MM.1S (cell line): ENCODE measurements around the gene VWA7.

ENCODE experiments used
- CTCF ChIP-seq: fragments of 300-600 bp; sonication (generic); IDR thresholded peaks from 2 replicates; pipeline ENCODE4 v1.5.1; 2016; ENCODE audit warnings: antibody characterized with exemption, low read length, mixed read lengths
- EZH2 ChIP-seq: fragments of 300-600 bp; sonication (generic); optimal IDR thresholded peaks from 2 replicates; pipeline ENCODE3; 2017; ENCODE audit warnings: low read depth, mild to moderate bottlenecking, antibody characterized with exemption, low read length, mixed read lengths

GRCh38 chr6:31729515-31729978 lies 47.6 kb downstream of the VWA7 start:
- TF ChIP-seq CTCF (no peak; the same call in 1 of the 2 replicates), EZH2 (no peak)
